Measurements from ENCODE around the gene UNC93A. TPM values are rescaled to one million over a fixed set of nuclear protein-coding genes. Genes with fewer than 3 reads are reported as not detected.
"Not testable (repeated sequence)": the region's sequence is repeated elsewhere in the genome, so short reads cannot be mapped to it uniquely, and the experiment has no call there.

UNC93A gene
- total and polyA plus RNA-seq, 5 donors from 2014 or later: not detected

GRCh38 chr6:167275001-167275400 is 16.1 kb upstream of the UNC93A start:
- H3K9me3 ChIP-seq (ENCODE audit: control insufficient read depth in 2 of 2, low read length in 2 of 2): no peaks in the 10 kb centered on the region
- H3K4me1 Mint-ChIP-seq: no peaks in the 10 kb centered on the region
- ATAC-seq (ENCODE audit: low read depth in 2 of 2): no peak

GRCh38 chr6:167275436-167275835 is 15.7 kb upstream of the UNC93A start:
- Histone ChIP-seq H3K9me3 (ENCODE audit: control insufficient read depth in 2 of 2, low read length in 2 of 2) (no peaks in the 10 kb centered on the region), H3K27me3 (ENCODE audit: control insufficient read depth, insufficient read depth, low read length) (peaks cover 3% of the 10 kb centered on the region), H3K4me1 (ENCODE audit: control insufficient read depth, insufficient read depth, low read length, poor library complexity, severe bottlenecking) (no peaks in the 10 kb centered on the region), H3K27ac (ENCODE audit: insufficient read depth, low read length, poor library complexity, severe bottlenecking) (no peak overlapping the region), H3K36me3 (ENCODE audit: control insufficient read depth, insufficient read depth, low read length) (no peaks in the 10 kb centered on the region), H3K4me3 (ENCODE audit: low read depth, low read length) (no peak overlapping the region)
- Mint-ChIP-seq H3K9me3 (no peaks in the 10 kb centered on the region), H3K4me3 (no peak overlapping the region), H3K36me3 (peaks cover 3% of the 10 kb centered on the region), H3K4me1 (no peaks in the 10 kb centered on the region), H3K27ac (no peak overlapping the region), H3K27me3 (peaks cover 18% of the 10 kb centered on the region)
- no peak for DNase-seq
- no peak for ATAC-seq (ENCODE audit: low read depth in 2 of 2)

More at GRCh38 chr6:167275001-167275400, 16.1 kb upstream of the UNC93A start:
- Histone ChIP-seq H3K27ac (ENCODE audit: insufficient read depth, low read length, poor library complexity, severe bottlenecking) (no peak overlapping the region), H3K36me3 (ENCODE audit: control insufficient read depth, insufficient read depth, low read length) (no peaks in the 10 kb centered on the region), H3K4me3 (ENCODE audit: low read depth, low read length) (no peak overlapping the region), H3K4me1 (ENCODE audit: control insufficient read depth, insufficient read depth, low read length, poor library complexity, severe bottlenecking) (no peaks in the 10 kb centered on the region), H3K27me3 (ENCODE audit: control insufficient read depth, insufficient read depth, low read length) (peaks cover 3% of the 10 kb centered on the region)
- no peak for DNase-seq
- no peak overlapping the region for H3K4me3 Mint-ChIP-seq
- no peak overlapping the region for H3K27ac Mint-ChIP-seq
- H3K36me3 Mint-ChIP-seq: peaks cover 3% of the 10 kb centered on the region
- H3K27me3 Mint-ChIP-seq: peaks cover 14% of the 10 kb centered on the region
- no peaks in the 10 kb centered on the region for H3K9me3 Mint-ChIP-seq

GRCh38 chr6:167276772-167277533 is 14.2 kb upstream of the UNC93A start:
- Mint-ChIP-seq H3K9me3 (no peaks in the 10 kb centered on the region), H3K4me1 (no peaks in the 10 kb centered on the region)

GRCh38 chr6:167278173-167278940 is 12.8 kb upstream of the UNC93A start:
- not testable (repeated sequence) for H3K4me3 Mint-ChIP-seq; H3K4me3 ChIP-seq (ENCODE audit: low read depth, low read length); H3K27ac Mint-ChIP-seq; H3K4me1 Mint-ChIP-seq; H3K4me1 ChIP-seq (ENCODE audit: control insufficient read depth, insufficient read depth, low read length, poor library complexity, severe bottlenecking); H3K36me3 Mint-ChIP-seq; ATAC-seq (ENCODE audit: low read depth in 2 of 2); H3K9me3 Mint-ChIP-seq; H3K36me3 ChIP-seq (ENCODE audit: control insufficient read depth, insufficient read depth, low read length); H3K9me3 ChIP-seq (ENCODE audit: control insufficient read depth in 2 of 2, low read length in 2 of 2); DNase-seq; H3K27me3 ChIP-seq (ENCODE audit: control insufficient read depth, insufficient read depth, low read length); H3K27ac ChIP-seq (ENCODE audit: insufficient read depth, low read length, poor library complexity, severe bottlenecking)
- H3K27me3 Mint-ChIP-seq: peaks cover 30% of the 10 kb centered on the region

More at GRCh38 chr6:167276772-167277533, 14.2 kb upstream of the UNC93A start:
- H3K36me3 ChIP-seq (ENCODE audit: control insufficient read depth, insufficient read depth, low read length): no peaks in the 10 kb centered on the region
- H3K27ac ChIP-seq (ENCODE audit: insufficient read depth, low read length, poor library complexity, severe bottlenecking): no peak overlapping the region
- DNase-seq: no peak
- H3K9me3 ChIP-seq (ENCODE audit: control insufficient read depth in 2 of 2, low read length in 2 of 2): no peaks in the 10 kb centered on the region
- Mint-ChIP-seq H3K27ac (no peak overlapping the region), H3K27me3 (peaks cover 30% of the 10 kb centered on the region), H3K36me3 (peaks cover 3% of the 10 kb centered on the region), H3K4me3 (no peak overlapping the region)
- no peaks in the 10 kb centered on the region for H3K4me1 ChIP-seq (ENCODE audit: control insufficient read depth, insufficient read depth, low read length, poor library complexity, severe bottlenecking)
- peaks cover 3% of the 10 kb centered on the region for H3K27me3 ChIP-seq (ENCODE audit: control insufficient read depth, insufficient read depth, low read length)
- no peak overlapping the region for H3K4me3 ChIP-seq (ENCODE audit: low read depth, low read length)
- ATAC-seq (ENCODE audit: low read depth in 2 of 2): no peak

GRCh38 chr6:167279766-167280446 is 11.2 kb upstream of the UNC93A start:
- peaks cover 31% of the 10 kb centered on the region for H3K27me3 Mint-ChIP-seq
- Histone ChIP-seq H3K36me3 (ENCODE audit: control insufficient read depth, insufficient read depth, low read length) (no peaks in the 10 kb centered on the region), H3K27me3 (ENCODE audit: control insufficient read depth, insufficient read depth, low read length) (peaks cover 3% of the 10 kb centered on the region)

GRCh38 chr6:167280466-167280865 is 10.6 kb upstream of the UNC93A start:
- H3K9me3 Mint-ChIP-seq; H3K36me3 Mint-ChIP-seq; ATAC-seq (ENCODE audit: low read depth in 2 of 2); H3K27me3 ChIP-seq (ENCODE audit: control insufficient read depth, insufficient read depth, low read length); H3K27ac Mint-ChIP-seq; DNase-seq; H3K9me3 ChIP-seq (ENCODE audit: control insufficient read depth in 2 of 2, low read length in 2 of 2); H3K4me1 ChIP-seq (ENCODE audit: control insufficient read depth, insufficient read depth, low read length, poor library complexity, severe bottlenecking); H3K27ac ChIP-seq (ENCODE audit: insufficient read depth, low read length, poor library complexity, severe bottlenecking); H3K4me3 Mint-ChIP-seq; H3K4me3 ChIP-seq (ENCODE audit: low read depth, low read length); H3K36me3 ChIP-seq (ENCODE audit: control insufficient read depth, insufficient read depth, low read length); H3K4me1 Mint-ChIP-seq: not testable (repeated sequence)
- peaks cover 31% of the 10 kb centered on the region for H3K27me3 Mint-ChIP-seq

More at GRCh38 chr6:167279766-167280446, 11.2 kb upstream of the UNC93A start:
- peaks cover 3% of the 10 kb centered on the region for H3K36me3 Mint-ChIP-seq
- no peak overlapping the region for H3K4me3 Mint-ChIP-seq
- ATAC-seq (ENCODE audit: low read depth in 2 of 2): no peak
- H3K4me1 Mint-ChIP-seq: no peaks in the 10 kb centered on the region
- Histone ChIP-seq H3K4me1 (ENCODE audit: control insufficient read depth, insufficient read depth, low read length, poor library complexity, severe bottlenecking) (no peaks in the 10 kb centered on the region), H3K9me3 (ENCODE audit: control insufficient read depth in 2 of 2, low read length in 2 of 2) (no peaks in the 10 kb centered on the region), H3K27ac (ENCODE audit: insufficient read depth, low read length, poor library complexity, severe bottlenecking) (no peak overlapping the region), H3K4me3 (ENCODE audit: low read depth, low read length) (no peak overlapping the region)
- H3K9me3 Mint-ChIP-seq: peaks cover 0 to 2% (median 0%) of the 10 kb centered on the region in 7 donors
- no peak overlapping the region for H3K27ac Mint-ChIP-seq
- no peak for DNase-seq

GRCh38 chr6:167282165-167282564 is 8.9 kb upstream of the UNC93A start:
- Mint-ChIP-seq H3K4me1 (no peaks in the 10 kb centered on the region), H3K9me3 (peaks cover 0 to 2% (median 0%) of the 10 kb centered on the region in 7 donors), H3K27me3 (peaks cover 28% of the 10 kb centered on the region), H3K36me3 (peaks cover 3% of the 10 kb centered on the region), H3K4me3 (no peak overlapping the region), H3K27ac (no peak overlapping the region)
- Histone ChIP-seq H3K9me3 (ENCODE audit: control insufficient read depth in 2 of 2, low read length in 2 of 2) (no peaks in the 10 kb centered on the region), H3K4me1 (ENCODE audit: control insufficient read depth, insufficient read depth, low read length, poor library complexity, severe bottlenecking) (no peaks in the 10 kb centered on the region), H3K4me3 (ENCODE audit: low read depth, low read length) (no peak overlapping the region), H3K27ac (ENCODE audit: insufficient read depth, low read length, poor library complexity, severe bottlenecking) (no peak overlapping the region), H3K27me3 (ENCODE audit: control insufficient read depth, insufficient read depth, low read length) (peaks cover 3% of the 10 kb centered on the region), H3K36me3 (ENCODE audit: control insufficient read depth, insufficient read depth, low read length) (no peaks in the 10 kb centered on the region)
- DNase-seq: no peak
- ATAC-seq (ENCODE audit: low read depth in 2 of 2): no peak

All from CD4-positive, CD25-positive, alpha-beta regulatory T cell (primary cell).